ENCODE data around the gene CDH20.

Gene CDH20

DNA sequence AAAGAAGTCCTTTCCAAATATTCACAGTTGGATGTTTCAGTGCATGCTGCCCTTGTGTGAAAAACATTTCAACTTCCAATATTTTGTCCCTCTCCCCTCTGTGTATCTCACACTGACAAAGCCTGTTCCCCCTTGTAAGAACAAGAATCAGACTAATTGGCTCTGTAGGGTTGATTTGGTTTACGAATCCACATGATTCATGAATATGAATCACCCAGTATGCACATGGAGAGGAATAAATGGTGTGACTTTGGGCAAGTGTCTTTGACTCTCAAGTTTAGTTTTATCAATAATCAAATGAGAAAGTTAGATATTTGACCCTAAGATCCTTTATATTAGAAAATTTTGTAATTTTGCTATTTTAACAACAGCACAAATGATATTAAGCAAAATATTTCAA lies 9.3 kb upstream of the CDH20 start:
- no peaks in the 10 kb centered on the region for H4K20me1 ChIP-seq
- H3K36me3 ChIP-seq, result no peaks in the 10 kb centered on the region
- H3K4me3 ChIP-seq, result no peak overlapping the region
- H3K27me3 ChIP-seq, result no peaks in the 10 kb centered on the region
- no peak overlapping the region for H3K4me2 ChIP-seq
- no peak overlapping the region for H3K9ac ChIP-seq
- H3K9me3 ChIP-seq, result no peaks in the 10 kb centered on the region
- no peak overlapping the region for H3K27ac ChIP-seq
- no peak for TF ChIP-seq Cebpa-rat (IDR thresholded peaks at IDR 0.05)
- no peaks in the 10 kb centered on the region for H3K4me1 ChIP-seq

DNA sequence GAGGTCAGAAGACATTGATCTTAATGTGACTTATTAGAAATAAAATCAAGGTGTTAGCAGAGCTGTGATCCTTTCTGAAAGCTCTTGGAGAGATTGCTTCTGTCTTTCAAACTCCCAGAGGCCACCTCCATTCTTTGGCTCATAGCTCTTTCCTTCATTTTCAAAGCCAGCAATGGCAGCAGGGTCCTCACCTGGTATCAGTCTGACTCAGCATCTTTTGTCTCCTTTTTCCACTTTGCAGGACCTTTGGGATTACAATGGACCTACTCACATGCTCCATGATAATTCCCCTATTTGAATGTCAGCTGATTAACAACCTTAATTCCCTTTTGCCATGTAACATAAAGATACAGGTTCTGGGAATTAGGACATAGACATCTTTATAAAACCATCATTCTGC lies 6.8 kb upstream of the CDH20 start:
- no peaks in the 10 kb centered on the region for H4K20me1 ChIP-seq
- H3K4me2 ChIP-seq, result no peak overlapping the region
- H3K4me1 ChIP-seq, result no peaks in the 10 kb centered on the region
- H3K27me3 ChIP-seq, result no peaks in the 10 kb centered on the region
- no peak overlapping the region for H3K4me3 ChIP-seq
- H3K36me3 ChIP-seq, result no peaks in the 10 kb centered on the region
- H3K27ac ChIP-seq, result no peak overlapping the region
- H3K9ac ChIP-seq, result no peak overlapping the region
- no peaks in the 10 kb centered on the region for H3K9me3 ChIP-seq
- TF ChIP-seq Cebpa-rat (IDR thresholded peaks at IDR 0.05), result no peak

GRCh38 chr18:61329398-61329797 lies 3.8 kb upstream of the CDH20 start:
- Histone ChIP-seq H3K9me3 (peaks cover 16% of the 10 kb centered on the region), H3K36me3 (no peaks in the 10 kb centered on the region), H3K27ac (no peak overlapping the region), H3K27me3 (no peaks in the 10 kb centered on the region), H4K20me1 (no peaks in the 10 kb centered on the region), H3K9ac (no peak overlapping the region), H3K4me1 (no peaks in the 10 kb centered on the region), H3K4me2 (no peak overlapping the region), H3K4me3 (no peak overlapping the region)
- TF ChIP-seq Cebpa-rat (IDR thresholded peaks at IDR 0.05), result no peak

DNA sequence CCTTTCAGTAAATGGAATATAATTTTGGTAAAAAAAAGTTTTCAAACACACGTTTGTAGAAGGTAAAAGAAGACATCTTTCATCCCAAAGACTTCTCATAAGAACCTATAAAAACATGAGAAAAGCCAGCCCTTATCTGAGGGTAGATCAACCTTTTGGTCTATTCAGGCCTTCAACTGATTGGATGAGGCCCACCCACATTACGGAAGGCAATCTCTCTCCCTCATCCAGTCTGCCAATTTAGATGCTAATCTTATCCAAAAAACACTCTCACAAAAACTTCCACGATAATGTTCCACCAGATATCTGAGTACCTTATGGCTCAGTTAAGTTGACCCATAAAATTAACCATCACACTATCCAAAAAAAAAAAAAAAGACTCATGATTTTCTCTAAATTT lies 2.2 kb upstream of the CDH20 start:
- TF ChIP-seq Cebpa-rat (IDR thresholded peaks at IDR 0.05), result no peak
- Histone ChIP-seq H3K27ac (no peak overlapping the region), H3K4me1 (no peaks in the 10 kb centered on the region), H3K36me3 (no peaks in the 10 kb centered on the region), H3K4me3 (no peak overlapping the region), H3K27me3 (no peaks in the 10 kb centered on the region), H3K9ac (no peak overlapping the region), H4K20me1 (no peaks in the 10 kb centered on the region), H3K9me3 (peaks cover 21% of the 10 kb centered on the region), H3K4me2 (no peak overlapping the region)

DNA sequence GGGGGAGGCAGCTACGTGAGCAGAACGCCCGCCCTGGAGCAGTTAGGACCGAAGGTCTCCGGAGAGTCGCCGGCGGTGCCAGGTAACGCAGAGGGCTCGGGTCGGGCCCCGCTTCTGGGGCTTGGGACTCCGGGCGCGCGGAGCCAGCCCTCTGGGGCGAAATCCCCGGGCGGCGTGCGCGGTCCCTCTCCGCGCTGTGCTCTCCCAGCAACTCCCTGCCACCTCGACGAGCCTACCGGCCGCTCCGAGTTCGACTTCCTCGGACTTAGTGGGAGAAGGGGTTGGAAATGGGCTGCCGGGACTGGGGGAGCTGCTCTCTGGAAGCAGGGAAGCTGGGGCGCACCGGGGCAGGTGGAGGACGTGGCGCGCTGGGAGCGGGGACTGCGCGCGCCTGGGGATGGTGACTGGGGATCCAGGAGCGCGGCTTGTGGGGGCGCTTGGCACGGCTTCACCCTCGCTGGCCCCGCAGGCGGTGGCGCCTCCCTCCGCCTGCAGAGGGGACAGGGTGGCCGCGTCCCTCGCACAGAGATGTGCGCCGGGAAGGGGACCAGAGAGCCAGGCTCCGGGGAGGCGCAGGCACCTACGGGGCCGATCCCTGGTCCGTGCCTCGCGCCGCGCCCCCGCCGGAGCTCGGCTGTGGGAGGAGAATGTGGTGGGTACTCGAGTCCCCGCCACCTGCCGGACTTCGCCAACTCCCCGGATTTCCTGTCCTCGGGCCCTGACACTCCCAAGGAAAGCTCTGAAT lies 688 bp downstream of the CDH20 start:
- Histone ChIP-seq H3K27ac (no peak overlapping the region), H3K9ac (no peak overlapping the region), H3K4me1 (no peaks in the 10 kb centered on the region), H3K4me3 (no peak overlapping the region), H3K36me3 (no peaks in the 10 kb centered on the region), H3K4me2 (no peak overlapping the region), H4K20me1 (no peaks in the 10 kb centered on the region), H3K9me3 (peaks cover 21% of the 10 kb centered on the region), H3K27me3 (no peaks in the 10 kb centered on the region)
- TF ChIP-seq Cebpa-rat (IDR thresholded peaks at IDR 0.05), result no peak

GRCh38 chr18:61334491-61334850 lies 1.2 kb downstream of the CDH20 start:
- H3K9ac ChIP-seq, result no peak overlapping the region
- no peak overlapping the region for H3K4me2 ChIP-seq
- H3K36me3 ChIP-seq, result no peaks in the 10 kb centered on the region

DNA sequence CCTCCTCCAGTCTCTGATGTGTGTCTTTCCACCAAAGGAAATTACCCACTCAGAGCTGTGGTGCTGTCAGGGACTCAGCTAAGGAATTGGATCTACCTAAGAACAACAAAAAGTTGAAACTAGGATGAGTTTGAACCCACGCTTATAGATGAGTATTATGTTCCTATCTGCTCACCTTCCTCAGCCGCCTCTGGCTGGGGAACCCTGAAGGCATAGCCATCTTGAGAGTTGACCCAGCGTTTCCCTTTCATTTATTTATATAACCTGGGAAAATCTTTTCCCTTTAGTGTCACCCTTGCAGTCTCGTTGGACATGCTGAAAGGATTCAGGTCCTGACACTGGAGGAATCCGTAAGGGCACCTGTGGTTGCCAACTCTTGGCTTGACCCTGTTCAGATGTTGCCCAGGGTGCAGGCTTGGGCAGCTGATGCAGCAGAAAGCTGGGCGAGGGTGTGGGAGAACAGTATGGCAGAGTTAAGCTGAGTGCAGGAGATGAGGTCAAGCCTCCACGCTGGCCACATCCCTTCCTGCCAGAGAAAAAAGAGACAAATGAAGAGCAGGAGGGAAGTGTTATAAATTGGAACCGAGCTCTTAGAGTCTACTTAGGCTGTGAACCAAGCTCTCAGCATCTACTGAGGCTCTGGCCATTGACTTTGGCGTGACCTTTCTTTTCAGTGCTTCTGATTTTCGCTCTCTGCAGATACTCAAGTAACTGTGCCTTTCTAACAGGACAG lies 1.9 kb downstream of the CDH20 start:
- Histone ChIP-seq H3K27ac (no peak overlapping the region), H3K4me2 (no peak overlapping the region), H3K4me3 (no peak overlapping the region), H3K4me1 (no peaks in the 10 kb centered on the region), H3K36me3 (no peaks in the 10 kb centered on the region), H4K20me1 (no peaks in the 10 kb centered on the region), H3K27me3 (no peaks in the 10 kb centered on the region), H3K9me3 (peaks cover 21% of the 10 kb centered on the region), H3K9ac (no peak overlapping the region)
- no peak for TF ChIP-seq Cebpa-rat (IDR thresholded peaks at IDR 0.05)

More at GRCh38 chr18:61334491-61334850, 1.2 kb downstream of the CDH20 start:
- Histone ChIP-seq H4K20me1 (no peaks in the 10 kb centered on the region), H3K27me3 (no peaks in the 10 kb centered on the region), H3K4me1 (no peaks in the 10 kb centered on the region), H3K27ac (no peak overlapping the region), H3K4me3 (no peak overlapping the region), H3K9me3 (peaks cover 21% of the 10 kb centered on the region)
- no peak for TF ChIP-seq Cebpa-rat (IDR thresholded peaks at IDR 0.05)

- Histone ChIP-seq H3K9me3 (peaks cover 21% of the 10 kb centered on the region), H3K4me3 (no peak overlapping the region), H3K36me3 (no peaks in the 10 kb centered on the region), H3K4me1 (no peaks in the 10 kb centered on the region), H3K9ac (no peak overlapping the region), H3K27me3 (no peaks in the 10 kb centered on the region), H3K4me2 (no peak overlapping the region), H4K20me1 (no peaks in the 10 kb centered on the region), H3K27ac (no peak overlapping the region)
- TF ChIP-seq Cebpa-rat (IDR thresholded peaks at IDR 0.05), result no peak
These were observed 2.7 kb downstream of the CDH20 start for GRCh38 chr18:61335684-61336555.

GRCh38 chr18:61336766-61337165 lies 3.5 kb downstream of the CDH20 start:
- no peaks in the 10 kb centered on the region for H3K27me3 ChIP-seq
- TF ChIP-seq Cebpa-rat (IDR thresholded peaks at IDR 0.05), result no peak
- no peak overlapping the region for H3K9ac ChIP-seq

GRCh38 chr18:61337527-61337926 lies 4.3 kb downstream of the CDH20 start:
- Histone ChIP-seq H3K9me3 (peaks cover 21% of the 10 kb centered on the region), H3K4me3 (no peak overlapping the region), H3K4me2 (no peak overlapping the region), H3K27ac (no peak overlapping the region), H3K27me3 (no peaks in the 10 kb centered on the region), H4K20me1 (no peaks in the 10 kb centered on the region), H3K36me3 (no peaks in the 10 kb centered on the region), H3K9ac (no peak overlapping the region), H3K4me1 (no peaks in the 10 kb centered on the region)
- no peak for TF ChIP-seq Cebpa-rat (IDR thresholded peaks at IDR 0.05)

More at GRCh38 chr18:61336766-61337165, 3.5 kb downstream of the CDH20 start:
- Histone ChIP-seq H3K9me3 (peaks cover 21% of the 10 kb centered on the region), H3K4me1 (no peaks in the 10 kb centered on the region), H4K20me1 (no peaks in the 10 kb centered on the region), H3K4me2 (no peak overlapping the region), H3K36me3 (no peaks in the 10 kb centered on the region), H3K4me3 (no peak overlapping the region), H3K27ac (no peak overlapping the region)

Measured in BLaER1 (cell line).